Measurements from ENCODE around the gene MRNIP. TPM values are rescaled to one million over a fixed set of nuclear protein-coding genes. Genes with fewer than 3 reads are reported as not detected.

MRNIP gene
- total RNA-seq, 1 donor from 2014 or later, result 13.1 TPM

GRCh38 chr5:179869101-179869500 is 10.5 kb upstream of the MRNIP start:
- no peaks in the 10 kb centered on the region for H3K9me3 ChIP-seq (replicated peaks)
- intact Hi-C loops (cut with micrococcal nuclease), result no loop called here
- no peak overlapping the region for H3K4me3 ChIP-seq
- TF ChIP-seq CTCF (IDR thresholded peaks at IDR 0.05; ENCODE audit: borderline replicate concordance), result no peak
- peaks cover 36% of the 10 kb centered on the region for H3K4me1 ChIP-seq
- H3K27me3 ChIP-seq (ENCODE audit: low read depth), result no peaks in the 10 kb centered on the region
- H3K27ac ChIP-seq (replicated peaks), result peak overlapping the region; percentile 73
- no peak for DNase-seq
- peaks cover 52% of the 10 kb centered on the region for H3K36me3 ChIP-seq

GRCh38 chr5:179868541-179868940 is 9.9 kb upstream of the MRNIP start:
- TF ChIP-seq CTCF (IDR thresholded peaks at IDR 0.05; ENCODE audit: borderline replicate concordance), result no peak
- Histone ChIP-seq H3K4me3 (no peak overlapping the region), H3K9me3 (replicated peaks) (no peaks in the 10 kb centered on the region), H3K36me3 (peaks cover 52% of the 10 kb centered on the region), H3K4me1 (peaks cover 32% of the 10 kb centered on the region), H3K27ac (replicated peaks) (peak overlapping the region; percentile 73), H3K27me3 (ENCODE audit: low read depth) (no peaks in the 10 kb centered on the region)
- no peak for DNase-seq
- intact Hi-C loops (cut with micrococcal nuclease), result no loop called here

DNA sequence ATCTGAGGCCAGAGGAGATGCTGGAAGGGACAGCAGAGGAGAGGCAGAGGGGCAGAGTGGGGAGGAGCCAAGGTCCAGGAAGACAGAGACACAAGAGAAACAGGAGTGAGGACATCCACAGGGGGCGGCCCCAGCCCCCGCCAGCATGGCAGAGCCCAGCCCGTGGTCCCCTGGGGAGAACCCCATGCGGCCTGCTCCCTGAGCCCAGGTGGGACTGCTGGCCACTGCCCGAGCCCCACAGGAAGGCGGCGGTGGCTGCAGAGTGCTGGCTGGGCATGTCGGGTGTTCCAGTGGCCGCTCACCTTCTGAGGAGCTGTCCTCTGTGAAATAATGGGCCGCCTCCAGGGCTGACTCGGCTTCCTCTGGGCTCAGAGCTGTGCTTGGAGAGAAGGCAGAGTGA is 8.9 kb upstream of the MRNIP start:
- Histone ChIP-seq H3K4me3 (no peak overlapping the region), H3K9me3 (replicated peaks) (no peaks in the 10 kb centered on the region), H3K4me1 (peaks cover 22% of the 10 kb centered on the region), H3K27me3 (ENCODE audit: low read depth) (no peaks in the 10 kb centered on the region), H3K36me3 (peaks cover 52% of the 10 kb centered on the region), H3K27ac (replicated peaks) (peak overlapping the region; percentile 31)
- no peak for TF ChIP-seq CTCF (IDR thresholded peaks at IDR 0.05; ENCODE audit: borderline replicate concordance)
- DNase-seq, result no peak
- intact Hi-C loops (cut with micrococcal nuclease), result no loop called here

DNA sequence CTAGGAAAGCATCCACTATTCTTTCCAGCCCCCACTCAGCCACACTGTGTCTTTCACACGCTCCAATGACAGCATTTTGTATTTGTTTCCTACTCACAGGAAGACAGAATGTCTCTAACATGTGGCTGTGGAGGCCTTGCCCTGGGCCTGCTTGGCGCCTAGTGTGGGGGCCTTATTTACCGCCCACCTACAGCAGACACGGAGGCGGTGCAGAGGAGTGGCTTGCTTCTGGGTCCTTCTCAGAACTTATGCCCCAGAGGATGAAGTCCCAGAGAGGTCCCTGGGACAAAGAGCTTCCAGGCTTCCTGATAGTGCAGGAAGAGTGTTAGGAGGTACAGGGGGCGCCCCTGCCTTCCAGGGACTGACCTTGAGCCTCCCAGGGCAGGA is 8.5 kb upstream of the MRNIP start:
- intact Hi-C loops (cut with micrococcal nuclease), result no loop called here
- DNase-seq, result no peak
- H3K27ac ChIP-seq (replicated peaks), result peak overlapping the region; percentile 31

GRCh38 chr5:179866241-179867078 is 7.8 kb upstream of the MRNIP start:
- Histone ChIP-seq H3K9me3 (replicated peaks) (peaks cover 4% of the 10 kb centered on the region), H3K4me1 (peaks cover 17% of the 10 kb centered on the region), H3K27me3 (ENCODE audit: low read depth) (no peaks in the 10 kb centered on the region), H3K36me3 (peaks cover 54% of the 10 kb centered on the region), H3K4me3 (no peak overlapping the region), H3K27ac (replicated peaks) (peak overlapping the region; percentile 31)
- intact Hi-C loops (cut with micrococcal nuclease), result no loop called here
- TF ChIP-seq CTCF (IDR thresholded peaks at IDR 0.05; ENCODE audit: borderline replicate concordance), result peak; percentile 13
- no peak for DNase-seq

More for the DNA sequence above, 8.5 kb upstream of the MRNIP start:
- H3K9me3 ChIP-seq (replicated peaks), result peaks cover 4% of the 10 kb centered on the region
- H3K36me3 ChIP-seq, result peaks cover 53% of the 10 kb centered on the region
- H3K4me3 ChIP-seq, result no peak overlapping the region
- no peaks in the 10 kb centered on the region for H3K27me3 ChIP-seq (ENCODE audit: low read depth)
- no peak for TF ChIP-seq CTCF (IDR thresholded peaks at IDR 0.05; ENCODE audit: borderline replicate concordance)
- peaks cover 18% of the 10 kb centered on the region for H3K4me1 ChIP-seq
